K562 (cell line): Measurements from ENCODE around the gene ENTPD3. TPM values are rescaled to one million over a fixed set of nuclear protein-coding genes. Genes with fewer than 3 reads are reported as not detected.
A peak's percentile ranks its signal among the peaks of the same experiment; 100 is the strongest.

Experiments
- ARHGAP35 ChIP-seq: fragments of 450-650 bp; IDR thresholded peaks from 2 replicates; pipeline ENCODE4 v1.6.1; 2018; ENCODE audit not compliant: partially characterized antibody
- ATF7 ChIP-seq: fragments of 450-650 bp; IDR thresholded peaks from 2 replicates; pipeline ENCODE4 v1.7.1; 2014; ENCODE audit warnings: mild to moderate bottlenecking, moderate library complexity
- C11orf30 ChIP-seq: fragments of 450-650 bp; IDR thresholded peaks from 2 replicates; pipeline ENCODE4 v1.6.1; 2016; ENCODE audit warnings: low read depth, mild to moderate bottlenecking
- CEBPB ChIP-seq: fragments of 450-650 bp; IDR thresholded peaks from 2 replicates; pipeline ENCODE4 v1.6.1; 2016; ENCODE audit warnings: missing genetic modification characterization, missing compliant biosample characterization
- ETV5 ChIP-seq: sonication (generic); formaldehyde crosslinking; IDR thresholded peaks from 2 replicates; pipeline ENCODE4 v1.4.0; 2020; ENCODE audit warnings: low read depth, mild to moderate bottlenecking, missing genetic modification reagents
- HDAC2 ChIP-seq: fragments of 450-650 bp; IDR thresholded peaks from 2 replicates; pipeline ENCODE4 v1.6.1; 2016; ENCODE audit warnings: mild to moderate bottlenecking
- HOXB6 ChIP-seq: fragments of 250-450 bp; sonication (Bioruptor Pico); IDR thresholded peaks from 2 replicates; pipeline ENCODE4 v1.5.1; 2022; ENCODE audit warnings: mild to moderate bottlenecking, borderline replicate concordance
- NBN ChIP-seq: fragments of 450-650 bp; IDR thresholded peaks from 2 replicates; pipeline ENCODE4 v1.6.1; 2016; ENCODE audit warnings: low read depth, mild to moderate bottlenecking
- NCOA6 ChIP-seq: fragments of 450-650 bp; IDR thresholded peaks from 2 replicates; pipeline ENCODE4 v1.6.1; 2017; ENCODE audit warnings: mild to moderate bottlenecking
- PCBP2 ChIP-seq: fragments of 200-400 bp; formaldehyde crosslinking; IDR thresholded peaks from 2 replicates; pipeline ENCODE4 v1.6.1; 2018; ENCODE audit warnings: low read length, low read depth, mild to moderate bottlenecking, moderate library complexity; ENCODE audit not compliant: poor library complexity, severe bottlenecking
- PHTF2 ChIP-seq: fragments of 250-450 bp; sonication (Bioruptor Pico); IDR thresholded peaks from 2 replicates; pipeline ENCODE4 v1.5.0; 2021; ENCODE audit warnings: mild to moderate bottlenecking
- PRMT5 ChIP-seq: sonication (generic); formaldehyde crosslinking; IDR thresholded peaks from 2 replicates; pipeline ENCODE4 v1.5.0; 2020; ENCODE audit warnings: missing genetic modification reagents
- SMAD1 ChIP-seq: fragments of 150-350 bp; IDR thresholded peaks from 2 replicates; pipeline ENCODE4 v1.6.1; 2014; ENCODE audit warnings: low read length, low read depth; ENCODE audit not compliant: partially characterized antibody
- SMARCA5 ChIP-seq: fragments of 450-650 bp; IDR thresholded peaks from 2 replicates; pipeline ENCODE4 v1.6.1; 2016
- TAF9B ChIP-seq: fragments of 450-650 bp; IDR thresholded peaks from 2 replicates; pipeline ENCODE4 v1.6.1; 2018; ENCODE audit warnings: mild to moderate bottlenecking; ENCODE audit not compliant: partially characterized antibody
- TAL1 ChIP-seq: fragments of 450-650 bp; IDR thresholded peaks from 2 replicates; pipeline ENCODE4 v1.6.1; 2016; ENCODE audit warnings: mild to moderate bottlenecking
- ZNF274 ChIP-seq: IDR thresholded peaks from 2 replicates; pipeline ENCODE4 v1.6.1; 2011; ENCODE audit warnings: low read depth, mild to moderate bottlenecking, low read length, moderate library complexity, borderline replicate concordance
- polyA plus RNA-seq, 8 experiments: library from polyadenylated mRNA; depleted of rRNA in 4 of 8; stranded (reverse) in 5 of 8; unstranded in 3 of 8; fragments of >200 nt; fragmentation: Nextera tagmentation in 2 of 8; fragmentation: Illumina TruSeq in 1 of 8; extraction: Ambion mirVana in 2 of 8; extraction: Trizol in 1 of 8; gene quantifications; 2 replicates each; pipeline versions ENCODE4 v1.2.1 to v1.2.3, GENCODE V29; 2011 to 2014; ENCODE audit warnings: inconsistent platforms in 1 of 8, missing spikeins in 1 of 8
- total RNA-seq, 7 experiments: library from RNA; depleted of rRNA in 6 of 7; stranded (reverse); fragments of >200 nt in 6 of 7; fragmentation: Illumina TruSeq in 2 of 7; extraction: Trizol in 2 of 7; gene quantifications; 2 replicates each; pipeline versions ENCODE4 v1.2.1 to v1.2.3, GENCODE V29; 2011 to 2021; ENCODE audit warnings: low replicate concordance in 1 of 7
- TF ChIP-seq, protein P1 (sequence below): fragments of 250-450 bp; sonication (Bioruptor Pico); IDR thresholded peaks from 2 replicates; pipeline ENCODE4 v1.4.0; 2020; ENCODE audit warnings: mild to moderate bottlenecking
- TF ChIP-seq, protein P2 (sequence below): fragments of 250-450 bp; sonication (Bioruptor Pico); IDR thresholded peaks from 2 replicates; pipeline ENCODE4 v1.4.0; 2020
- TF ChIP-seq, protein P3 (sequence below): fragments of 250-450 bp; sonication (Bioruptor Pico); IDR thresholded peaks from 2 replicates; pipeline ENCODE4 v1.8.0; 2021; ENCODE audit warnings: mild to moderate bottlenecking, moderate library complexity

Gene ENTPD3
- total and polyA plus RNA-seq, 9 of the 15 experiments (the other 6 are each of a cell fraction or from before 2014, with no cell fraction given): 0.23 to 2.1 (median 0.58) TPM

DNA sequence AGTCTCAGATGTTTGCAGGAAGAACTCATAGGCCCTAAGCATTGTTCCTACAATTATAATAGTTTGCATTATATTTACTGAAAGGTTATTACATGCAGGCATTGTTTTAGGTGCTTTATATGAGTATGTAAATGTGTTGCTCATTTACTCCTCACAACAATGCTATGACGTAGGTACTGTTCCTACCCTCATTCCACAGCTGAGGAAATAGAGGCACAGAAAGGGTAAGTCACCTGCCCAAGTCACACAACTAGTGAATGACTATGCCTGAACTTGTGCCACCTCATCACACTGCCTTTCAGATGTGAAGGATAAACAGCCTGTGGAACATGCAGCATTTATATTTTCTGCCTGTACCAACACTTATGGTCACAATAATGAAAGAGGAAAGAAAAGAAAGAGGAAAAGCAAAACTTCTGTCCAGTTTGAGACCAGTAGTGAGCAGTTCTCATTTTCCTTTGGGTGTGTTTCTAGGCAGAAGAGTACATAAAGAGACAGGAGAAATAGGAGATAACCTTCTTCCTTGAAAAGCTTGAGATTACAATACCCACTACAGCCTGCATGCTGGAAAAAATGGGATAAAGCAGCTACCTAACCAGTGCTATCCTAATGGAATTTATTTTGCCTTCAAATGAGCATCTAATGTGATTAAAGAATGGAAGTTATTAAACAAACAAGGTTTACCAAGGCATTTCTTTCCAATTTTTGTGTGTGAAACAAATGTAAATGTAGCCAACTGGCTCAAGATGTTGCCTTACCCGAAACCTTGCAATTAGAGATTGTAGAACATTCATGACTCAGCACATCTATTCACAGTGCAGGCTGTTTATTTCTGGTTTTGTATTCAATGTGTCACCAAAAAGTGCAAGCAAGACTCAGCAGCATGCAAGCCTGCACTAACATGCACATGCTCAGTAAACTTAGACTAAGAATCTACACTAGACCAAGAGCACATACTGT is 20.5 kb upstream of the ENTPD3 start (continued):
- TF ChIP-seq, protein P1, sequence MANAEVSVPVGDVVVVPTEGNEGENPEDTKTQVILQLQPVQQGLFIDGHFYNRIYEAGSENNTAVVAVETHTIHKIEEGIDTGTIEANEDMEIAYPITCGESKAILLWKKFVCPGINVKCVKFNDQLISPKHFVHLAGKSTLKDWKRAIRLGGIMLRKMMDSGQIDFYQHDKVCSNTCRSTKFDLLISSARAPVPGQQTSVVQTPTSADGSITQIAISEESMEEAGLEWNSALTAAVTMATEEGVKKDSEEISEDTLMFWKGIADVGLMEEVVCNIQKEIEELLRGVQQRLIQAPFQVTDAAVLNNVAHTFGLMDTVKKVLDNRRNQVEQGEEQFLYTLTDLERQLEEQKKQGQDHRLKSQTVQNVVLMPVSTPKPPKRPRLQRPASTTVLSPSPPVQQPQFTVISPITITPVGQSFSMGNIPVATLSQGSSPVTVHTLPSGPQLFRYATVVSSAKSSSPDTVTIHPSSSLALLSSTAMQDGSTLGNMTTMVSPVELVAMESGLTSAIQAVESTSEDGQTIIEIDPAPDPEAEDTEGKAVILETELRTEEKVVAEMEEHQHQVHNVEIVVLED (CRISPR knock-in tag): no peak; the same call in 1 of the 2 replicates
- TF ChIP-seq PCBP2 (no peak), HDAC2 (no peak; the same call in 1 of the 2 replicates), TAL1 (peak; percentile 48; the same call in 1 of the 2 replicates), ZNF274 (no peak), PRMT5 (CRISPR knock-in tag) (no peak), TAF9B (no peak), C11orf30 (peak; percentile 99), ETV5 (CRISPR knock-in tag) (no peak), CEBPB (no peak), NCOA6 (peak; percentile 14; the same call in 1 of the 2 replicates), SMARCA5 (0 out of 2 replicates have a peak, but pooled peaks have one; percentile 51), ARHGAP35 (no peak), ATF7 (no peak; the same call in 1 of the 2 replicates), SMAD1 (no peak), PHTF2 (CRISPR knock-in tag) (no peak), HOXB6 (no peak), NBN (no peak)
- TF ChIP-seq, protein P2, sequence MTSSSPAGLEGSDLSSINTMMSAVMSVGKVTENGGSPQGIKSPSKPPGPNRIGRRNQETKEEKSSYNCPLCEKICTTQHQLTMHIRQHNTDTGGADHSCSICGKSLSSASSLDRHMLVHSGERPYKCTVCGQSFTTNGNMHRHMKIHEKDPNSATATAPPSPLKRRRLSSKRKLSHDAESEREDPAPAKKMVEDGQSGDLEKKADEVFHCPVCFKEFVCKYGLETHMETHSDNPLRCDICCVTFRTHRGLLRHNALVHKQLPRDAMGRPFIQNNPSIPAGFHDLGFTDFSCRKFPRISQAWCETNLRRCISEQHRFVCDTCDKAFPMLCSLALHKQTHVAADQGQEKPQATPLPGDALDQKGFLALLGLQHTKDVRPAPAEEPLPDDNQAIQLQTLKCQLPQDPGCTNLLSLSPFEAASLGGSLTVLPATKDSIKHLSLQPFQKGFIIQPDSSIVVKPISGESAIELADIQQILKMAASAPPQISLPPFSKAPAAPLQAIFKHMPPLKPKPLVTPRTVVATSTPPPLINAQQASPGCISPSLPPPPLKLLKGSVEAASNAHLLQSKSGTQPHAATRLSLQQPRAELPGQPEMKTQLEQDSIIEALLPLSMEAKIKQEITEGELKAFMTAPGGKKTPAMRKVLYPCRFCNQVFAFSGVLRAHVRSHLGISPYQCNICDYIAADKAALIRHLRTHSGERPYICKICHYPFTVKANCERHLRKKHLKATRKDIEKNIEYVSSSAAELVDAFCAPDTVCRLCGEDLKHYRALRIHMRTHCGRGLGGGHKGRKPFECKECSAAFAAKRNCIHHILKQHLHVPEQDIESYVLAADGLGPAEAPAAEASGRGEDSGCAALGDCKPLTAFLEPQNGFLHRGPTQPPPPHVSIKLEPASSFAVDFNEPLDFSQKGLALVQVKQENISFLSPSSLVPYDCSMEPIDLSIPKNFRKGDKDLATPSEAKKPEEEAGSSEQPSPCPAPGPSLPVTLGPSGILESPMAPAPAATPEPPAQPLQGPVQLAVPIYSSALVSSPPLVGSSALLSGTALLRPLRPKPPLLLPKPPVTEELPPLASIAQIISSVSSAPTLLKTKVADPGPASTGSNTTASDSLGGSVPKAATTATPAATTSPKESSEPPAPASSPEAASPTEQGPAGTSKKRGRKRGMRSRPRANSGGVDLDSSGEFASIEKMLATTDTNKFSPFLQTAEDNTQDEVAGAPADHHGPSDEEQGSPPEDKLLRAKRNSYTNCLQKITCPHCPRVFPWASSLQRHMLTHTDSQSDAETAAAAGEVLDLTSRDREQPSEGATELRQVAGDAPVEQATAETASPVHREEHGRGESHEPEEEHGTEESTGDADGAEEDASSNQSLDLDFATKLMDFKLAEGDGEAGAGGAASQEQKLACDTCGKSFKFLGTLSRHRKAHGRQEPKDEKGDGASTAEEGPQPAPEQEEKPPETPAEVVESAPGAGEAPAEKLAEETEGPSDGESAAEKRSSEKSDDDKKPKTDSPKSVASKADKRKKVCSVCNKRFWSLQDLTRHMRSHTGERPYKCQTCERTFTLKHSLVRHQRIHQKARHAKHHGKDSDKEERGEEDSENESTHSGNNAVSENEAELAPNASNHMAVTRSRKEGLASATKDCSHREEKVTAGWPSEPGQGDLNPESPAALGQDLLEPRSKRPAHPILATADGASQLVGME (CRISPR knock-in tag): no peak
- TF ChIP-seq, protein P3, sequence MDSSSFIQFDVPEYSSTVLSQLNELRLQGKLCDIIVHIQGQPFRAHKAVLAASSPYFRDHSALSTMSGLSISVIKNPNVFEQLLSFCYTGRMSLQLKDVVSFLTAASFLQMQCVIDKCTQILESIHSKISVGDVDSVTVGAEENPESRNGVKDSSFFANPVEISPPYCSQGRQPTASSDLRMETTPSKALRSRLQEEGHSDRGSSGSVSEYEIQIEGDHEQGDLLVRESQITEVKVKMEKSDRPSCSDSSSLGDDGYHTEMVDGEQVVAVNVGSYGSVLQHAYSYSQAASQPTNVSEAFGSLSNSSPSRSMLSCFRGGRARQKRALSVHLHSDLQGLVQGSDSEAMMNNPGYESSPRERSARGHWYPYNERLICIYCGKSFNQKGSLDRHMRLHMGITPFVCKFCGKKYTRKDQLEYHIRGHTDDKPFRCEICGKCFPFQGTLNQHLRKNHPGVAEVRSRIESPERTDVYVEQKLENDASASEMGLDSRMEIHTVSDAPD (CRISPR knock-in tag): no peak
